Mesothelial cell of epicardium (in vitro differentiated cells): ENCODE results near the gene PTPRN2. TPM values are rescaled to one million over a fixed set of nuclear protein-coding genes. Genes with fewer than 3 reads are reported as not detected.
"Not testable (repeated sequence)": the region's sequence is repeated elsewhere in the genome, so short reads cannot be mapped to it uniquely, and the experiment has no call there.

Experiments
- DNase-seq, 2 experiments: peaks; one replicate each; pipeline ENCODE4 v3.0.0; 2021; ENCODE audit warnings: low spot score in 2 of 2; ENCODE audit not compliant: unreplicated experiment in 2 of 2
- H3K27ac Mint-ChIP-seq: 2 replicates; pipeline ENCODE4 v1.8.0; 2021; ENCODE audit warnings: mixed read lengths
- H3K27me3 Mint-ChIP-seq: 2 replicates; pipeline ENCODE4 v1.8.0; 2021; ENCODE audit warnings: low read depth, mixed read lengths
- H3K36me3 Mint-ChIP-seq: 2 replicates; pipeline ENCODE4 v1.8.0; 2021; ENCODE audit warnings: mixed read lengths
- H3K4me1 Mint-ChIP-seq: 2 replicates; pipeline ENCODE4 v1.8.0; 2021; ENCODE audit warnings: mixed read lengths
- H3K4me3 Mint-ChIP-seq: 2 replicates; pipeline ENCODE4 v1.8.0; 2021; ENCODE audit warnings: mild to moderate bottlenecking, moderate library complexity, mixed read lengths
- H3K9me3 Mint-ChIP-seq: 2 replicates; pipeline ENCODE4 v1.8.0; 2021; ENCODE audit warnings: mixed read lengths
- total RNA-seq: library from RNA; stranded (reverse); gene quantifications from 3 replicates; pipeline ENCODE4 v1.2.1, GENCODE V29; 2021
- TF ChIP-seq, protein P1 (sequence below): fragments of 200-600 bp; sonication (generic); IDR thresholded peaks from one replicate; pipeline ENCODE4 v1.5.0; 2021; ENCODE audit warnings: antibody characterized with exemption; ENCODE audit not compliant: unreplicated experiment

PTPRN2 gene
- total RNA-seq, 1 donor from 2014 or later: 2.2 TPM

DNA sequence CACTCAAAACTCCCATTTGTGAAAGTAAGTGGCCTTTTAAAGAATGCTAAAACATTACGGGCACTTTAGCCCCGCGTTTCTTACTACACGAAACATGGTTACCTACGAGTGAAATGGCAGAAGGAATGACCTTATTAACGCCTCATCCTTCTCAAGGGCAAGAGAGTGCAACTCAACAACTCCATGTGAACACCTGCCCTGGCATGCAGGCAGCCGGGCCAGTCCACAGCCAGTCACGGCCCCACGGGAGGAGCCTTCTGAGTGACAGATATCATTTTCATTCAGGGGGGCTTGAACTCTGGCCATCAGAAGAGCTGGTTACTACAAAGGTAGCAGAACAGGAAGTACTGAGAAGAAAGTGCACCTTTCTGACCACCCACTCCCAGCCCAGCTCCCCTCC lies 236.1 kb downstream of the PTPRN2 start:
- H3K9me3 Mint-ChIP-seq: peaks cover 18% of the 10 kb centered on the region
- no peak for DNase-seq

DNA sequence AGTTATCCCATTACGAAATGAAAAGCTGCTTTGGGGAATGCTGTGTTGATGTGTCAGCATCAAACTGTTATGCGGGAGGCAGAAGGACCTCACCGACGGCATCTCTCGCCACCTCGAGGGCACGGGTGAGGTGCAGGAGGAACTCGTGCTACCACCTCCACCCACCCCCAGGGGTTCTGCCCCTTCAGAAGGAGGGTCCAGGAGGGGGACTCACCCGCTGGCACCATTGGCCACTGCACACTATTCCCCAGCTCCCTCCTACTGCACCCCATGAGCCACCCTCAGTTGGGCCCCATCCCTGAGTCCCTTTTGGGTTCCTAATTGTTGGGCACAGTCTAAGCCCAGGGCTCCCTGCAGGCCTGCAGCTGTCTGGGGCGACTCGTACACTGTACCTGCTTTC lies 236.6 kb downstream of the PTPRN2 start:
- TF ChIP-seq, protein P1, sequence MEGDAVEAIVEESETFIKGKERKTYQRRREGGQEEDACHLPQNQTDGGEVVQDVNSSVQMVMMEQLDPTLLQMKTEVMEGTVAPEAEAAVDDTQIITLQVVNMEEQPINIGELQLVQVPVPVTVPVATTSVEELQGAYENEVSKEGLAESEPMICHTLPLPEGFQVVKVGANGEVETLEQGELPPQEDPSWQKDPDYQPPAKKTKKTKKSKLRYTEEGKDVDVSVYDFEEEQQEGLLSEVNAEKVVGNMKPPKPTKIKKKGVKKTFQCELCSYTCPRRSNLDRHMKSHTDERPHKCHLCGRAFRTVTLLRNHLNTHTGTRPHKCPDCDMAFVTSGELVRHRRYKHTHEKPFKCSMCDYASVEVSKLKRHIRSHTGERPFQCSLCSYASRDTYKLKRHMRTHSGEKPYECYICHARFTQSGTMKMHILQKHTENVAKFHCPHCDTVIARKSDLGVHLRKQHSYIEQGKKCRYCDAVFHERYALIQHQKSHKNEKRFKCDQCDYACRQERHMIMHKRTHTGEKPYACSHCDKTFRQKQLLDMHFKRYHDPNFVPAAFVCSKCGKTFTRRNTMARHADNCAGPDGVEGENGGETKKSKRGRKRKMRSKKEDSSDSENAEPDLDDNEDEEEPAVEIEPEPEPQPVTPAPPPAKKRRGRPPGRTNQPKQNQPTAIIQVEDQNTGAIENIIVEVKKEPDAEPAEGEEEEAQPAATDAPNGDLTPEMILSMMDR: no peak
- Mint-ChIP-seq H3K36me3 (peaks cover 2% of the 10 kb centered on the region), H3K9me3 (peaks cover 18% of the 10 kb centered on the region), H3K27me3 (peaks cover 54% of the 10 kb centered on the region), H3K4me3 (no peak overlapping the region), H3K27ac (no peak overlapping the region), H3K4me1 (no peaks in the 10 kb centered on the region)
- DNase-seq: no peak

More for the DNA sequence above, 236.1 kb downstream of the PTPRN2 start:
- H3K36me3 Mint-ChIP-seq: peaks cover 2% of the 10 kb centered on the region
- no peak overlapping the region for H3K4me3 Mint-ChIP-seq
- TF ChIP-seq, protein P1: no peak
- peaks cover 58% of the 10 kb centered on the region for H3K27me3 Mint-ChIP-seq
- no peaks in the 10 kb centered on the region for H3K4me1 Mint-ChIP-seq
- H3K27ac Mint-ChIP-seq: no peak overlapping the region

DNA sequence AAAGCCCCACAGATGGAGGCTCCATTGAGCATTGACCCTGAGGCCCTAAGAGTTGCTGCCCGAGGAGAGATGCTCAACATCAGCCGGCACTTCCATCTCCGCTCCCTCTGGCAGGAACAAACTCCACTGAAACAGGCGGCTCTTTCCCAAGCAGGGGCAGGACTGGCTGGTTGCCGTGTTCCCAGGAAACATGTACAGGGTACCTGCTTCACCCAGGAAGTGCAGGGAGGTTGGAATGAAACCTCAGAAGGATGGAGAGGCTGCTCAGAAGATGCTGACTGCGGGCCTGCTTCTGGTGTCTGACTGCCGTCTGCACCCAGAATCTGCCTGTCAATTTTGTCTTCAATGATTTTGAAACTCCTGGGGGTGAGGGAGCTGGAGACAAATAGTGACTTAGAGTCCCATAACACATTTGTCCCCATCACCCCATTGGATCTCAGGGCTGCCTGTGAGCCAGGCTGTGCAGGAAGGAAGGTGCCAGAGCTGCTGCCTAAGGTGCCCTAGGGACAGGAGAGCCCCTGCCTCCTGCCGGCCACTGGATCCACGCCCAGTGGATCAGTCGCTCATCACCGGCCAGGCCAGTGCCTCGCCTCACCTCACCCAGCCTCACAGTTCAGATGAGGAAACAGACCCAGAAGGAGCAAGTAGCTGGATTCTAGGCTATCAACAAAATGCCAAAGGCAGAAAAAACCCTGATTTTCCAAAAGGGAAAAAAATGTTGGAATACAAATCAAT lies 237.3 kb downstream of the PTPRN2 start:
- H3K27ac Mint-ChIP-seq: no peak overlapping the region
- H3K36me3 Mint-ChIP-seq: peaks cover 2% of the 10 kb centered on the region
- H3K4me1 Mint-ChIP-seq: no peaks in the 10 kb centered on the region
- TF ChIP-seq, protein P1: no peak
- H3K9me3 Mint-ChIP-seq: peaks cover 18% of the 10 kb centered on the region
- no peak for DNase-seq
- H3K27me3 Mint-ChIP-seq: peaks cover 54% of the 10 kb centered on the region
- H3K4me3 Mint-ChIP-seq: no peak overlapping the region

DNA sequence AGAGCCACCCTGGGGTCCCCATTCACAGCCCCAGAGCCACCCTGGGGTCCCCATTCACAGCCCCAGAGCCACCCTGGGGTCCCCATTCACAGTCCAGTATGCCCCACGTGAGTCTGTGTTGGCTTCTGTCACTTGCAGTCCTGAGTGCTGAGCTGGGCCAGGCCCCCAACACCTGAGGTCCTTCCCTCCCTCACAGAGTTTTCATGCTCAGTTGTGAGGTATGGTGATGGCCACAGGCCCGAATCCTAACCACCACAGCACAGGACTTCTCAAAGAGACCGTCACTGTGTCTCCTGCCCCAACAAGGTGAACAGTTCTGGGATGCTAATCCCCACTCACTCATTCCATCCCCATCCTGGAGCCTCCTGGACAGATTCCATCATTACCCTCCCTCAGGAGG lies 239.2 kb downstream of the PTPRN2 start:
- TF ChIP-seq, protein P1: no peak
- H3K27ac Mint-ChIP-seq: no peak overlapping the region
- H3K36me3 Mint-ChIP-seq: no peaks in the 10 kb centered on the region
- DNase-seq: no peak
- no peaks in the 10 kb centered on the region for H3K4me1 Mint-ChIP-seq
- H3K27me3 Mint-ChIP-seq: peaks cover 36% of the 10 kb centered on the region
- H3K9me3 Mint-ChIP-seq: peaks cover 8% of the 10 kb centered on the region
- H3K4me3 Mint-ChIP-seq: no peak overlapping the region

DNA sequence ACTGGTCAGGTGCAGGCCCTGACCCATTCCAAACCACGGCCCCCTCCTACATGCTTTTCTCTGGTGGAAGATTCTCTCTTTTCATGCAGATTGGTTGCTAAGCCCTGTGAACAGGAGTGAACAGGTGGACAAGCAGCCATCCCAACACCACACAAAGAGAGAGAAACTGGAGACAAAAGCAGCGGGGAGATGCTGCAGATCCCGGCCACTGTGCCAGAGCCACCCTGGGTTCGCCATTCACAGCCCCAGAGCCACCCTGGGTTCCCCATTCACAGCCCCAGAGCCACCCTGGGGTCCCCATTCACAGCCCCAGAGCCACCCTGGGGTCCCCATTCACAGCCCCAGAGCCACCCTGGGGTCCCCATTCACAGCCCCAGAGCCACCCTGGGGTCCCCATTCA lies 239.6 kb downstream of the PTPRN2 start:
- Mint-ChIP-seq H3K9me3 (peaks cover 10% of the 10 kb centered on the region), H3K27me3 (peaks cover 32% of the 10 kb centered on the region)
- H3K4me3 Mint-ChIP-seq, H3K27ac Mint-ChIP-seq, DNase-seq, H3K4me1 Mint-ChIP-seq, H3K36me3 Mint-ChIP-seq: not testable (repeated sequence)

DNA sequence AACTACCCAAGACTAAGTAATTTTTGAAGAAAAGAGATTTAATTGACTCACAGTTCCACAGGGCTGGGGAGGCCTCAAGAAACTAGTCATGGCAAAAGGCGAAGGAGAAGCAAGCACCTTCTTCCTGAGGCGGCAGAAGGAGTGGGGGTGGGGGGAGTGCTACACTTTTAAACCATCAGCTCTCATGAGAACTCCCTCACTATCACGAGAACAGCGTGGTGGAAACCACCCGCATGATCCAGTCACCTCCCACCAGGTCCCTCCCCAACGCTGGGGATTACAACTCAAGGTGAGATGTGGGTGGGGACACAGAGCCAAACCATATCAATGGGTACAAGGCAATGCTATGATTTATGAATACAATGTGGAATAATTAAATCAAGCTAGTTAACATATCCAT lies 241.9 kb downstream of the PTPRN2 start:
- no peak overlapping the region for H3K27ac Mint-ChIP-seq
- peaks cover 7% of the 10 kb centered on the region for H3K36me3 Mint-ChIP-seq
- H3K4me3 Mint-ChIP-seq: no peak overlapping the region
- TF ChIP-seq, protein P1: no peak
- H3K27me3 Mint-ChIP-seq: peaks cover 13% of the 10 kb centered on the region
- no peaks in the 10 kb centered on the region for H3K4me1 Mint-ChIP-seq
- DNase-seq: no peak
- H3K9me3 Mint-ChIP-seq: peaks cover 33% of the 10 kb centered on the region
